Transverse colon (tissue), 4 donors: ENCODE measurements around the gene MCRS1. TPM values are rescaled to one million over a fixed set of nuclear protein-coding genes. Genes with fewer than 3 reads are reported as not detected.
"Not testable (repeated sequence)": the region's sequence is repeated elsewhere in the genome, so short reads cannot be mapped to it uniquely, and the experiment has no call there.

Experiments
- DNase-seq: peaks from one replicate; pipeline ENCODE4 v3.0.0-alpha.2; 2019
- H3K27ac ChIP-seq, 4 donors: fragments of 200-600 bp; sonication (generic); 2 replicates each; pipeline ENCODE4 v1.5.1; 2016 to 2018; ENCODE audit warnings: inconsistent platforms in 4 of 4
- H3K27me3 ChIP-seq: fragments of 200-600 bp; sonication (generic); 2 replicates; pipeline ENCODE4 v1.5.1; 2017; ENCODE audit warnings: inconsistent platforms
- H3K36me3 ChIP-seq, 4 donors: fragments of 200-600 bp; sonication (generic); 2 replicates each; pipeline ENCODE4 v1.5.1; 2017 to 2019; ENCODE audit warnings: inconsistent platforms in 4 of 4
- H3K4me1 ChIP-seq, 4 donors: fragments of 200-600 bp; sonication (generic); 2 replicates each; pipeline ENCODE4 v1.5.1; 2017 to 2020; ENCODE audit warnings: inconsistent platforms in 4 of 4
- H3K4me3 ChIP-seq, 4 donors: fragments of 200-600 bp; sonication (generic); 1 replicate in 1 of 4; 2 replicates in 3 of 4; pipeline versions ENCODE4 v1.5.1 to v1.6.1; 2017 to 2019; ENCODE audit warnings: inconsistent platforms in 4 of 4
- H3K9me3 ChIP-seq, 2 donors: fragments of 200-600 bp; sonication (generic); 2 replicates each; pipeline ENCODE4 v1.5.1; 2017 to 2019; ENCODE audit warnings: inconsistent platforms in 2 of 2
- EP300 ChIP-seq: sonication (generic); formaldehyde crosslinking; IDR thresholded peaks from one replicate; pipeline ENCODE4 v1.6.1; 2017; ENCODE audit warnings: antibody characterized with exemption, low read depth
- POLR2A ChIP-seq: fragments of 450-650 bp; IDR thresholded peaks from one replicate; pipeline ENCODE4 v1.6.1; 2016; ENCODE audit warnings: antibody characterized with exemption, mild to moderate bottlenecking, moderate library complexity
- POLR2AphosphoS5 ChIP-seq, 3 donors: sonication (generic); formaldehyde crosslinking; IDR thresholded peaks; one replicate each; pipeline ENCODE4 v1.6.1; 2016; ENCODE audit warnings: antibody characterized with exemption in 3 of 3
- WGBS, 2 donors: methylation state at CpG; one replicate each; pipeline ENCODE4 v1.1.5; 2018; ENCODE audit warnings: low coverage in 1 of 2; 5-methylcytosine and 5-hydroxymethylcytosine counted together
- in situ Hi-C, 4 donors: fragments of 200-750 bp; cut with MboI; loops; one replicate each; pipeline versions ENCODE4 v1.15.0 to v1.15.1; 2017; ENCODE audit warnings: low sequenced_read_pairs in 3 of 4, low pct_ligation_motif_present in 1 of 4, low pct_unique_long_range_greater_than_20kb in 1 of 4
- intact Hi-C: fragments of 100-400 bp; cut with DNase I; formaldehyde crosslinking; loops from one replicate; pipeline ENCODE4 v1.15.1; 2023; ENCODE audit warnings: low total_unique reads
- total RNA-seq, 4 donors: library from RNA; depleted of rRNA; stranded (reverse); fragments of >200 nt; gene quantifications; one replicate each; pipeline ENCODE4 v1.1.0, GENCODE V29; 2016
- TF ChIP-seq, protein P1 (sequence below), 5 experiments: fragments of 200-600 bp in 3 of 5; fragments of 450-650 bp in 2 of 5; sonication (generic) in 3 of 5; IDR thresholded peaks; 1 replicate in 2 of 5; 2 replicates in 3 of 5; pipeline ENCODE4 v1.5.1; 2016 to 2017; ENCODE audit warnings: antibody characterized with exemption in 5 of 5, inconsistent platforms in 3 of 5, mild to moderate bottlenecking in 2 of 5, moderate library complexity in 1 of 5

Gene MCRS1
- total RNA-seq, 4 donors from 2014 or later, result 57.8 to 120 (median 78.4) TPM

DNA sequence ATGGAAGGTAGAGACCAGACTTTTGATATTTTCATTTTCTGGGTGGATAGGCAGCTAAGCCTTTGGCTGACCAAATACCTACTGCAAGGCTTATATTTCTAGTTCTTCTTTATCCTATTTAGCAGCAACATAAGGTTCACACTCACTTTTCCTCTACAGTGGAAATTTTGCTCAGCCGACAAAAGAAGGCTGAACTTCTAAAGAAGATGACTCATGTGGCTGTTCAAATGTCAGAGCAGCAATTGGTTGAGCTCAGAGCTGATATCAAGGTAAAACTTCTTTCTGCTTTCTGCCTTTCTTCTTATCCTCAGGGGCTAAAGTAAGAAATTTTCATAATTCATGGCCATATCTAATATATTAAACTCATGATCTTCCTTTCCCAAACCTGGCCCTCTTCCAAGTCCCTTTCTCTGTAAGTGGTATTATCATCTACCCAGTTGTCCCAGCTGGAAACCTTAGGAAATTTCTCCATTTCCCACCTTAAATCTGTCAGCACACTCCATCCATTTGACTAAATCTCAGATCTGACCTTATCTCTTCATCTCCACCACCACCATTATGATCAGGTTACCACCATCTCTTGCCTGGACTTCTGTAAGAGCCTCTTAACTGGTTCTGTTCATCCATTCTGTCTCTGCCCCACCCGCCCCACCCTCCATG is 48.9 kb downstream of the MCRS1 start:
- H3K9me3 ChIP-seq, result no peaks in the 10 kb centered on the region
- no peak overlapping the region for H3K27ac ChIP-seq
- peaks cover 0 to 6% (median 0%) of the 10 kb centered on the region in 4 donors for H3K36me3 ChIP-seq
- WGBS, 2 donors, result 81 to 92% methylated on average over 2 of the region's 2 CpGs
- H3K4me3 ChIP-seq, result no peak overlapping the region
- no peaks in the 10 kb centered on the region for H3K27me3 ChIP-seq
- intact Hi-C loops, result loop anchor here (5.0 kb wide), 1 partner anchor 172 kb away; the partner anchor contains the start of gene DNAJC22
- in situ Hi-C loops, result loop anchor here (5.0 to 10.0 kb wide), 3 partner anchors 157 to 174 kb away; partner anchors contain the start of gene DNAJC22 (in 1 of the 4)
- TF ChIP-seq POLR2A (no peak), POLR2AphosphoS5 (IDR thresholded peaks at IDR 0.05) (no peak), EP300 (no peak)
- TF ChIP-seq, protein P1, sequence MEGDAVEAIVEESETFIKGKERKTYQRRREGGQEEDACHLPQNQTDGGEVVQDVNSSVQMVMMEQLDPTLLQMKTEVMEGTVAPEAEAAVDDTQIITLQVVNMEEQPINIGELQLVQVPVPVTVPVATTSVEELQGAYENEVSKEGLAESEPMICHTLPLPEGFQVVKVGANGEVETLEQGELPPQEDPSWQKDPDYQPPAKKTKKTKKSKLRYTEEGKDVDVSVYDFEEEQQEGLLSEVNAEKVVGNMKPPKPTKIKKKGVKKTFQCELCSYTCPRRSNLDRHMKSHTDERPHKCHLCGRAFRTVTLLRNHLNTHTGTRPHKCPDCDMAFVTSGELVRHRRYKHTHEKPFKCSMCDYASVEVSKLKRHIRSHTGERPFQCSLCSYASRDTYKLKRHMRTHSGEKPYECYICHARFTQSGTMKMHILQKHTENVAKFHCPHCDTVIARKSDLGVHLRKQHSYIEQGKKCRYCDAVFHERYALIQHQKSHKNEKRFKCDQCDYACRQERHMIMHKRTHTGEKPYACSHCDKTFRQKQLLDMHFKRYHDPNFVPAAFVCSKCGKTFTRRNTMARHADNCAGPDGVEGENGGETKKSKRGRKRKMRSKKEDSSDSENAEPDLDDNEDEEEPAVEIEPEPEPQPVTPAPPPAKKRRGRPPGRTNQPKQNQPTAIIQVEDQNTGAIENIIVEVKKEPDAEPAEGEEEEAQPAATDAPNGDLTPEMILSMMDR (IDR thresholded peaks at IDR 0.05), result no peak
- no peaks in the 10 kb centered on the region for H3K4me1 ChIP-seq
- DNase-seq, result no peak

DNA sequence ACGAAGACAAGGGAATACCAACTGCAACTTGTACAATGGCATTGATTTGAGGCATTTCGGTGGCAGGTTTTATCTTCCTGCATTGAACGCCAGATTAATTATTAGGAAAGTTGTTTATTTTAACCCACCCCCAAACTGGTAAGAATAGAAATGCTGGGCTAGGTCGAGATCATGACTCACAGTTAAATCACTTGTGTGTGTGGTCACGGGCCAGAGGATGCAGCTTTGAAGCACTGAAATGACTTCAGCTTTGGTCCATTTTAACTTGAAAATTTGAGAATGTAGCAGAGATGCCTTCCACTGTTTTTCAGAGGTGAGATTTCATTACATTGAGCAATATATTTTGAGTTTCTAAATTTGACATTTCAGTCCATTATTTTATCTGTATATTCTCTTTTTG is 52.7 kb downstream of the MCRS1 start:
- Histone ChIP-seq H3K36me3 (peaks cover 0 to 6% (median 0%) of the 10 kb centered on the region in 4 donors), H3K4me3 (no peak overlapping the region), H3K27ac (no peak overlapping the region), H3K9me3 (no peaks in the 10 kb centered on the region), H3K4me1 (peaks cover 0 to 4% (median 0%) of the 10 kb centered on the region in 4 donors), H3K27me3 (no peaks in the 10 kb centered on the region)
- TF ChIP-seq, protein P1 (IDR thresholded peaks at IDR 0.05), result no peak
- TF ChIP-seq POLR2AphosphoS5 (IDR thresholded peaks at IDR 0.05) (no peak), POLR2A (no peak), EP300 (no peak)
- intact Hi-C loops, result loop anchor here (5.0 kb wide), 1 partner anchor 168 kb away; the partner anchor contains the start of gene DNAJC22
- in situ Hi-C loops, result loop anchor here (5.0 to 10.0 kb wide), 3 partner anchors 153 to 170 kb away; partner anchors contain the start of gene DNAJC22 (in 1 of the 4)
- DNase-seq, result no peak
- WGBS, 2 donors, result 83 to 86% methylated on average over 5 of the region's 5 CpGs

DNA sequence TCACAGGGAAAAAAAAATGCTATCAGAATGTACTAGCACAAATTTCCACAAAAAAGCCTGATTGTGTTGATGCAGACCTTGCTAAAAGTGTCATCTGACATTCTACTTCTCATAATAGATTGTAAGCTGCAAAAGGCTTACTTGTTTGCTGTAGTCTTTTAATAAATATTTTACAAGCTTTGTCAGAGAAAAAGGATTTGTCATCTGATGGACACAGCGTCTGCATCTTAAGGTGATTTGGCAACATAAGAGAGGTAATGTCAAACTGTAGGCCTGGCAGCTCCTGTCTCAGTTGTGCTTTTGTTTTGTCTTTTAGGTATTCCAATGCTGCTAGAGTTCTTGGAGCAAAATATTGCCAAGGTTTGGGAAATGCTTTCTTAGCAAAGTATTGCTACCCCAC is 55.4 kb downstream of the MCRS1 start:
- Histone ChIP-seq H3K27ac (no peak overlapping the region), H3K36me3 (peaks cover 0 to 2% (median 0%) of the 10 kb centered on the region in 4 donors), H3K4me1 (peaks cover 0 to 4% (median 0%) of the 10 kb centered on the region in 4 donors), H3K9me3 (no peaks in the 10 kb centered on the region), H3K27me3 (no peaks in the 10 kb centered on the region), H3K4me3 (no peak overlapping the region)
- in situ Hi-C loops (loop anchor here in 1 of 4 donors (10.0 kb wide), 1 partner anchor 168 kb away; the partner anchor contains the start of gene DNAJC22), intact Hi-C loops (no loop called here)
- no peak for DNase-seq
- WGBS, 2 donors, result 80 to 92% methylated on average over 1 of the region's 1 CpG
- TF ChIP-seq POLR2A, result no peak
- no peak for TF ChIP-seq POLR2AphosphoS5 (IDR thresholded peaks at IDR 0.05)
- TF ChIP-seq EP300, result no peak
- TF ChIP-seq, protein P1 (IDR thresholded peaks at IDR 0.05), result no peak

DNA sequence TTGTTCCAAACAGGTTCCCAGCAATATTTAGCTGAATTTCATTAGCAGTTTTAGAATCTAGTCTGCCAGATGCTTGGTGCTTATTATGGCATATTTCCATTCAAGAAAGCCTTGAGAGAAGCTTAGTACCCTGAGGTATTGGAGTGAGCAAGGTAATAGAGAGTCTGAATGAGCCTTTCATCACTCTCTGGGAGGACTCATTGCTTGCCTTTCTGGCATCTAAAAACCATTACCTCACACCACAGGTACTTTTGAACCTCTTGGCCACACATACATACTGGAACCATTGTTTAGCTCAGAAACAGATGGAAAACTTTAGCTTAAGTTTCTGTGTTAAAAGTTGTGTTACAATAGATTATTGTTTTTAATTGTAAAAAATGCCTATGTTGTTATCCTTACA is 56.5 kb downstream of the MCRS1 start:
- Histone ChIP-seq H3K4me1 (peaks cover 0 to 4% (median 0%) of the 10 kb centered on the region in 4 donors), H3K9me3 (no peaks in the 10 kb centered on the region), H3K27ac (no peak overlapping the region), H3K4me3 (no peak overlapping the region), H3K36me3 (no peaks in the 10 kb centered on the region), H3K27me3 (no peaks in the 10 kb centered on the region)
- in situ Hi-C loops, result loop anchor here in 1 of 4 donors (10.0 kb wide), 1 partner anchor 167 kb away; the partner anchor contains the start of gene DNAJC22
- intact Hi-C loops, result no loop called here
- no peak for DNase-seq
- TF ChIP-seq, protein P1 (IDR thresholded peaks at IDR 0.05), result no peak
- no peak for TF ChIP-seq POLR2A
- no peak for TF ChIP-seq EP300
- no peak for TF ChIP-seq POLR2AphosphoS5 (IDR thresholded peaks at IDR 0.05)

DNA sequence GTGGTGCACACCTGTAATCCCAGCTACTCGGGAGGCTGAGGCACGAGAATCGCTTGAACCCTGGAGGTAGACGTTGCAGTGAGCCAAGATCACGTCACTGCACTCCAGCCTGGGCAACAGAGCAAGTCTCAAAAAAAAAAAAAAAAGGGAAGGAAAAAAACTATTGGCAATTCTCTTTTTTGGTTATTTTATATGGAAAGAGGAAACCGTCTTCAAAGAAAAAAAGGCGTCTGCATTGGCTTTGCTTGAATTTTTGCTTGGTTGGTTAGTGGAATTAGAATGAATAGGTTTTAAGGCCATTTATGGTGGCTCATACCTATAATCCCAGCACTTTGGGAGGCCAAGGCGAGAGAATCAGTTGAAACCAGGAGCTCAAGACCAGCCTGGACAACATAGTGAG is 58.3 kb downstream of the MCRS1 start:
- not testable (repeated sequence) for DNase-seq, H3K36me3 ChIP-seq, H3K4me3 ChIP-seq, H3K4me1 ChIP-seq, H3K27me3 ChIP-seq, H3K27ac ChIP-seq, H3K9me3 ChIP-seq
- 96 to 100% methylated on average over 1 to 8 of the region's 8 CpGs for WGBS, 2 donors
- in situ Hi-C loops, result loop anchor here in 2 of 4 donors (5.0 to 10.0 kb wide), 2 partner anchors 137 to 165 kb away; partner anchors contain the start of gene DNAJC22 (in 1 of the 2)
- intact Hi-C loops, result loop anchor here (5.0 kb wide), 1 partner anchor 152 kb away; no protein-coding TSS in a partner anchor
